NT2/D1 (cell line): ENCODE results near the gene LIMK2.

Source experiments
- SUZ12 ChIP-seq: IDR thresholded peaks from 2 replicates; pipeline ENCODE4 v1.6.1; 2011; ENCODE audit not compliant: insufficient read length, insufficient read depth; ENCODE audit errors: extremely low read depth
- YY1 ChIP-seq: IDR thresholded peaks from 2 replicates; pipeline ENCODE4 v1.6.1; 2011; ENCODE audit not compliant: insufficient read length, insufficient read depth
- ZNF274 ChIP-seq: IDR thresholded peaks from 2 replicates; pipeline ENCODE4 v1.6.1; 2011; ENCODE audit warnings: mild to moderate bottlenecking, low read depth, low read length

DNA sequence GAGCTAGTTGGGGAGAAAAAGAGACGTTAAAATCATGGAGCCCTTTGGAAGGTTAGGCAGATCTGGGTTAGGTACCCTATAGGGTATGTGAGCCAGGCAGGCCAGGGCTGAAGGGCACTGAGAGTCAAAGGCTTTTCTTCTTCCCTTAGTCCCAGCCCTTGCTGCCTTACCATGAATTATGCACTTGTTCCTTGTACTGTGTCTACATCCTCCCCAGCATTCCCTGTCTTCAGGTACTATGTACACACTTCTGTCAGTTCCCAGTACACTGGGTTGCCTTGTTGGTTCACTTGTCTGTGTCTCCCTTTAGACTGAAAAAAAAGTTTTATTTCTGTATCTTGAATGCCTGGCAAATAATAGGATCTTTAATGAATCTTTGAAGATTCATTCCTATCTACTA is 35.2 kb upstream of the LIMK2 start:
- TF ChIP-seq ZNF274 (no peak), YY1 (no peak), SUZ12 (no peak)
